ENCODE data around the gene RNASET2.

The RNASET2 gene

GRCh38 chr6:166980738-166981137, 24.4 kb upstream of the RNASET2 start:
- H3K4me3 ChIP-seq (ENCODE audit: low read depth, low read length), result no peak overlapping the region
- no peak for TF ChIP-seq CTCF (conservative IDR thresholded peaks at IDR 0.05; ENCODE audit: low read depth, low read length)
- DNase-seq (ENCODE audit: low read depth), result no peak

- no peak overlapping the region for H3K4me3 ChIP-seq (ENCODE audit: low read depth, low read length)
- DNase-seq (ENCODE audit: low read depth), result peak; percentile 42
- TF ChIP-seq CTCF (conservative IDR thresholded peaks at IDR 0.05; ENCODE audit: low read depth, low read length), result no peak
Observed at GRCh38 chr6:166977621-166978525, 21.5 kb upstream of the RNASET2 start.

- no peak for DNase-seq (ENCODE audit: low read depth)
- no peak for TF ChIP-seq CTCF (conservative IDR thresholded peaks at IDR 0.05; ENCODE audit: low read depth, low read length)
- H3K4me3 ChIP-seq (ENCODE audit: low read depth, low read length), result no peak overlapping the region
Observed at GRCh38 chr6:166976636-166977035, 20.3 kb upstream of the RNASET2 start.

- no peak overlapping the region for H3K4me3 ChIP-seq (ENCODE audit: low read depth, low read length)
- no peak for TF ChIP-seq CTCF (conservative IDR thresholded peaks at IDR 0.05; ENCODE audit: low read depth, low read length)
- DNase-seq (ENCODE audit: low read depth), result no peak
Observed at GRCh38 chr6:166972101-166972500, 15.8 kb upstream of the RNASET2 start.

GRCh38 chr6:166971271-166971670, 14.9 kb upstream of the RNASET2 start:
- no peak for TF ChIP-seq CTCF (conservative IDR thresholded peaks at IDR 0.05; ENCODE audit: low read depth, low read length)
- no peak for DNase-seq (ENCODE audit: low read depth)
- H3K4me3 ChIP-seq (ENCODE audit: low read depth, low read length), result no peak overlapping the region

GRCh38 chr6:166970776-166971175, 14.4 kb upstream of the RNASET2 start:
- no peak overlapping the region for H3K4me3 ChIP-seq (ENCODE audit: low read depth, low read length)
- DNase-seq (ENCODE audit: low read depth), result no peak
- TF ChIP-seq CTCF (conservative IDR thresholded peaks at IDR 0.05; ENCODE audit: low read depth, low read length), result no peak

- no peak for DNase-seq (ENCODE audit: low read depth)
- no peak for TF ChIP-seq CTCF (conservative IDR thresholded peaks at IDR 0.05; ENCODE audit: low read depth, low read length)
- no peak overlapping the region for H3K4me3 ChIP-seq (ENCODE audit: low read depth, low read length)
Observed at GRCh38 chr6:166970091-166970490, 13.7 kb upstream of the RNASET2 start.
